Activated T-helper 1 cell treated with Interleukin-2 at 50 U/mL for 16 hours (primary cell): ENCODE results near the gene CELF4.
"Not testable (repeated sequence)": the region's sequence is repeated elsewhere in the genome, so short reads cannot be mapped to it uniquely, and the experiment has no call there.

Experiments
- DNase-seq: peaks from one replicate; pipeline ENCODE4 v3.0.0-alpha.2; 2020; ENCODE audit warnings: low read depth

The CELF4 gene

DNA sequence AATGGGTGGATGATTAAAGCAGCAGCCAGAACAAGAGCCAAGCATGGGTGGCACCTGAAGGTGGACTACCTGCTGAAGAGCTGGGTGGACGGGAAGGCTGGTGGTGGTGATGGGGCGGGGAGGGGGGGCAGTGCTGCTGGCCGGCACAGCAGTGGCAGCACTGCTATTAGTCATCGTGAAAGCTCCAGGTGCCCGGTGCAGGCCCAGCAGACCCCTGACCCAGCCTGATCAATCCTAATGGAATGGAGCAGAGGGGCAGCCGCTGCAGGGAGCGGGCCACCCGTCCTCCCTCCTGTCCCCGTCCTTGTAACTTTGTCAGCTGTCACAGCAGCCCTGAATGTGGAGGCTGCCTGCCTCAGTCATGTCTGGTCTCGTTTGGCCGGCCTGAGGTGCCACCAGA, 174.9 kb downstream of the CELF4 start:
- DNase-seq, result no peak

DNA sequence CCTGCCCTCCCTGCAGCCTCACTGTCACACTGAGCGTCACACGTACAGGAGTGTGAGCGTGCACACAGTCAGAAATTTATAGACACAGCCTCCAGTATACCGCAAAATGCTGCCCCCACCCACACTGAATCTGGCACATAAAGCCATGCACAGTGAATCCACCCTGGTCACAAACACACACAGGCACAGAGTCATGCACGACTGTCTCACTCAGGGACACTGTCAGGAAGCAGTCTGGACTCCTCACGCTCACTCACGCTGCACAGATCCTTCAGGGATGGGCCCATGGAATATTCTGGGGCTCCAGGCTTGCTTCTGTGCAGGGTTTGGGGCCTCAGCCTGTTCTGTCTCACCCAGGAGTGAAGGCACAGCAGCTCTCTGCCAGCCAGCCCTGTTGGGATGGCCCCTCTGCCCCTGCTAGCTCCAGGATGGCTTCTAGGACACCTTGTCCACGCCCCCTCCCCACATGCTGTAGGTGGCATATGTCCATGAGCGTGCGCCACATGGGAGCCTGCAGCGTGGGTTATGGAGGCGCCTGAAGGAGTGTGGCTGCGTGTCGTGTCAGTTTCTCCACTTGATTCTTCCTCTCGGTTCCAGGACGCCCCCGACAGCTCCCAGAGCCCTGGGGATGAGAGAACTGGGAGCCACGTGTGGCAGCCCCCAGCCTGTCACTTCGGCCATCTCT, 175.8 kb downstream of the CELF4 start:
- no peak for DNase-seq

DNA sequence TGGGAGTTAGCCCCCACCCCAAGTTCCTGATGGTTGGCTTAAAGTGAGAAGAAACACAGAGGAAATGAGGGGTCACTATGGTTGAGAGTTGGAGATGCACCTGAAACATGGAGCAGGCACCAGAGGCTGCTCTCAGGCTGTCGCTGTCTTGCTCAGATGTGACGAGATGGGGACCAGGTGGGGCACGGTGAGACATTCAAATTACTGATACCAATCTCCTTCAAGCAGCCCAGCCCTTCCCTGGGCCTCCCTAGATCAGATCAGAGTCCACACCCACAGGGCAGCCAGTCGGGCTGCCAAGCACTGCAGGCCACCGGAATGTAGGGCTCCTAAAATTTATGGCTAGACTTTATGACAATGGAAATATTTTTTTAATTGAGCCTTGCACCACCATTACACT, 176.6 kb downstream of the CELF4 start:
- DNase-seq, result no peak

DNA sequence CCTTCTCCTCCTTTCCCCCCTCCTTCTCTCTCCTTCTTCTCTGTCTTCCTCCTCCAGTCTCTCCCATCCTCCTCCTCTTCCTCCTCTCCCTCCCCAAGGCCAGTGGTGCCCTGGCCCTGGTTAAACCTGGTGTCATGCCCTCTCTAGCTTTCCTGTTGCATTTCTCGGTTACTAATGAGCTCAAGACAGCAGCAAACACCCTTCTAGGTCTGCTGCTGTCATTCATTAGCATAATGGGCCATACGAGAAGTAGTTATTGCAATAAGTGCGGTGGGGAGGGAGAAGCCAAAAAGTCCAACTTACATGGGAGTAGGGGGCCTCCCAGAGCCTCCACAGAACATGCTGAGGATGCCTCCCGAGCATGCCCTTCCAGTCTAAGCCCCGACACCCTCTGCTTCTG, 177.2 kb downstream of the CELF4 start:
- no peak for DNase-seq

DNA sequence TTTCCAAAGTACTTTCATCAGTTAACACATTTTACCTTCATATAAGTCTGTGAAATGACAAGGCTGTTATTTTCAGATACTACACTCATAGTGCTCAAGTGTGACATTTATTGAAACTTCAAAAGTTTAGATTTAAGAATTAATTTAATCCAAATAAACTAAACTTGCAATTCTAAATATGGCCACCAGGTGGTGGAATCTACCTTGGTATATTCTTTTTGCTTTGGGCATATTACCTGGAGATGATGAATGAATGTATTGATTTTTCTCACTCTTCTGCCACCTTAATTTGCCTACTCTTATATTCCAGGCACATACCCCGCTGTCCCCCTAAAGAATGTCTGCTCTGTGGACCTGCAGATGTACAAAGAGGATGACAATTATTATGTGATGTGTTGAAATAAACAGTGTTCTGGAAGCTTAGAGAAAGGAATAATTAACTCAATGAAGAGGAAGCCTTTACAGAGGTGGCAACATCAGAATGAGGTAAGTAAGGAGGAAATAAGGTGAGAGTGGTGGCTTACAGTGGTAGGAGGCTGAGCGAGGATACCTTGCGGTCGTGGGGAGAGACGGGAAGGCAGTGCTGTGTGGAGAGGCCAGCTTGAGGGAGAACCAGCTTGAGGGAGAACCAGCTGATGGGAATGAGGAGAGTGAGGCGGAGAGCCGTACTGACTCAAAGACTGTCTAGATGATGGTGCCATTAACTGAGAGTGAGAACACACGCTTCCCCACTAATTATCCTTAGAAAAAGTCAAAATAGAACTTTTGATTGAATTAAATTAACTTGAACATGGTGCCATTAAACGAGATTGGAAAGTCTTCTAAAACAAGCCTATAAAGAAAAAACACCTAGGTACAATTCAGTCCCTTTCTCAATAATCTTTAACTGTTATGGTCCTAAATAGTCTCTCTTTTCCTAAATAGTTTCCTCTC, 179.5 kb downstream of the CELF4 start:
- no peak for DNase-seq

DNA sequence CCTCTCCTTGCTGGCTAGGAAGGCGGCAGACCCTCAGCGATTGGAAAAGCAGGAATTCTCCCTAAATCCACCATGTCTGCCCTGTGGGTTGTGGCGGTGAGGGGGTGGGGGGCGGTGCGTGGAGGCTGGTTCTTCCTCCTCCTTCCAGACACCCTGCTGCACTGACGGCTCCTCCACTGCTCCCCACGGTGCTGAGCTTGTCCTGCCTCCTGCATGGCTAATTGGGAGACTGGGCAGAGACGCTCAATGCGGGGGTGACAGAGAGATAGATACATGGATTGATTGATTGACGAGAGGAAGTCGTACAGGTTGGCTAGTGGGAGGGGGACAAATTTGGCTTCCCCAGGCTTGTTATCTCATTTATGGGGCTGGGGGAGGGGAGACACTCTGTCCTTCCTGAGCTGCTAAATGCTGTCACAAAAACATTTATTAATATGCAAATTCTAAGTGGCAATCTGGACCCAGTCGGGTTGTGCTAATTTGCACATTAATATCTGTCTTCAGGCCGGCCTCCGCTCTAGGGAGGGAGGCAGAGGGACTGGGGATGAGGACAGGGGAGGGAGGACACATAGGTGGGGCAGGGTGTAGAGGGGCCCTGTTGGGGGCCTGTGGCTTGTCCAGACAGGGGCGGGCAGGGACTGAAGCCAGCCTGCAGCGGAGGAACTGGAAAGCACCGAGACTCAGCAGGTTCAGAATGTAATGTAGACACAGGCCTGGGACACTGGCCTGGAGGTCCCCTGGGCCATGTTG, 181.6 kb downstream of the CELF4 start:
- DNase-seq, result no peak

DNA sequence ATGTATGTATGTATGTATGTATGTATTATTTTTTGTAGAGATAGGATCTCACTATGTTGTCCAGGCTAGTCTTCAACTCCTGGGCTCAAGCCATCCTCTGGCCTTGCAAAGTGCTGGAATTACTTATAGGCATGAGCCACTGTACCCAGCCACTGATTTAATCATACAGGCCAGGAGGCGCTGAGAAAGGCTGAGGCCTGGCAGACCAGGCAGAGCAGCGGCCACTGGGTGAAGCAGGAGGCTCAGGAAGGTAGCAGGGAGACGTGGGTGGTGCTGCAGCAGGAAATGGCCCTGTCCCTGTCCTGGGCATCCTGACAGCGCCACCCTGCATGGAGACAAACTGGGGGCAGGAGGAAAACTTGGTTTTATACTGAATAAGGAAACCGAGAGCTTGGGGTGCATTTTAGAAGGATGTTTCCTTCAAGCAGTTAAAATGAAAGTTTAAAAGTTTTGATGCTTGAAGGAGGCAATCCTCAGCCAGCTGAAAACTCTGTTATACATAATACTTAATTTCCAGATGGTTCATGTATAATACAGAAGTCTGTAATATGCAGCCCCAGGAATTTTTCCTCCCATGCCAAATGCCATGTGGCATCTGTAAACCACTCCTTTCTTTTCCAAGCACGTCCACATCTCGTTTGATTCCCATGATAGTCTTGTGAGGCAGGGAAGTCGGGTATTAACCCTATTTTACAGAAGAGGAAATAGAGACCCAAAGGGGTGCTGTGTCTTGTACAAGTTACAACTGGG, 182.4 kb downstream of the CELF4 start:
- no peak for DNase-seq

DNA sequence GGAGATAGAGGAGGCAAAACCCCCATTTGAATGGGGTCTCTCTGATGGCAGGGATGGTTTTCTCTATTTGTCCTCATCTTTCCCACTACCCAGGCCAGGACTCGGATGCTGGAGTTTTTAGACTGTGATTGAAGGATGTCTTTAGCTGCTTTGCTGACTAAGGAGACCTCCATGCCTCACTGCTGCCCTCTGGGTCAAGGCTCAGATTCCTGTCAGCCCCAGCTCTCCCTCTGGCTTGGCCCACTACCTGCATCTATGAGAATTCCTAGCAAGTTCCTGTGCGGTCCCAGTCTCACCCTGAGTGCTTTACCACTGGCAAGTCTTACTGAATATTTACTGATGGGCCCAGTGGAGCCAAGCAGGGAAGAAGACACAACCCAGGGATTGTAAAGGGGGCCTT, 184.0 kb downstream of the CELF4 start:
- DNase-seq, result no peak

DNA sequence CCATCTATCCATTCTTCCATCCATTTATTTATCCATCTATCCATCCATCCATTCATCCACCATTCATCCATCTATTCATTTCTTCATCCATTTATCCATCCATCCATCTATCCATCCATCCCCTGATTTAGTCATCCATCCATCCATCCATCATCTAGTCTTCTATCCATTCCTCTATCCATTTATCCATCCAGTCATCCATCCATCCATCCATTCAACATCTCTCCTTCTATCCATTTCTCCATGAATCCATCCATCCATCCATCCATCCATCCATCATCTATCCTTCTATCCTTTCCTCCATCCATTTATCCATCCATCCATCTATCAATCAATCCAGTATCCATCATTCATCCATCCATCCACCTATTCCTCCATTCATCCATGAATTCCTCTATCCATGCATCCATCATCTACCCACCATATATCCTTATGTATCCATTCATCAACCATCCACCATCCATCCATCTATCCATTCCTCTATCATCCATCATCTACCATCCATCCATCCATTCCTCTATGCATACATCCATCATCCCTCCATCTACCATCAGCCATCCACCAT, 185.0 kb downstream of the CELF4 start:
- DNase-seq, result no peak

DNA sequence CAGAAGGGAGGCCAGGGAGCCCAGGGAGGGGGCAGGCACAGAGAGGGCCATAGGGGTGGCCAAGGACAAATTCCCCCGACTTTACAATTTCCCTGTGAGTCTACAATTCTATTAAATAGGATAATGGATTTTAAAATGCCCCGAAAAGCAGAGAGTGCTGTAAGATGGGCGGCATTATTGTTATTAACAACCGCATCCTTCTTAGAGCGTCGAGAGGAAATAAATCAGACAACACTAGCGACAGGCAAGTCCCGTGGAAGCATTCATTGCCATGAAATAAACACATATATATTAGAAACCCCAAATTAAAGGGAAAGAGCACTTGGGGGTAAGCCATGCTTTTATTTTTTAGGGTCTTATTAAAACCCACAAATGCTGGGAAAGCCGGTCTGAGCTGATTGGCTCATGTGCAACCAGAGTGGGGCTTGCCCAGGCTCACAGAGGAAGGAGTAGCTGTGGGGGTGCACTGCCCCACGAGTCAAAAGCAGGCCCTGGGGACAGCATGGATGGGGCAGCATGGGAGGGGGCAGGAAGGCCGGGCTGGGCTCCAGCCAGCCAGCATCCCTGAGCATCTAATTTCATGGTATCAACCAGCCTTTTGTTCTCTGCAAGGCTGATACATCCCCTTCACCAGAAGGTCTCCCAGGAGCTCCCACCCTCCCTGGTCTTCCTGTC, 187.1 kb downstream of the CELF4 start:
- DNase-seq, result no peak

DNA sequence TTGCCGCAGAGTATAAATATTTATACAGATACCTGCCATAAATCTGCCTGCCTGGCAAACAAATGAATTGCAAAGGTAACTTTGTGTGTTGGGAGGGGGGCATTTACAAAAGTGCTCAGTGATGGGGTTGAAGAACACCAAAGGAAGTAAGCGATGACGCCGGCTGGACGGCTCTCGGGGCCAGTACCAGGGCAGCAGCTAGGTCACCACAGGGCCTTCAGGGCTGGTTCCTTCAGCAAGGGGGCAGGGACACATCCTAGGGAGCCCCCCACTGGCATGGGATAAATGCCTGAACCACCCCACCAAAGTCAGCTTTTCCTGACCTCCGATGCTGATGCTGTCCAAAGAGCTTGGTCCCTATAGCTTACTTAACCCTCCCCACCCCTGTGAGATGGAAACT, 190.4 kb downstream of the CELF4 start:
- no peak for DNase-seq

DNA sequence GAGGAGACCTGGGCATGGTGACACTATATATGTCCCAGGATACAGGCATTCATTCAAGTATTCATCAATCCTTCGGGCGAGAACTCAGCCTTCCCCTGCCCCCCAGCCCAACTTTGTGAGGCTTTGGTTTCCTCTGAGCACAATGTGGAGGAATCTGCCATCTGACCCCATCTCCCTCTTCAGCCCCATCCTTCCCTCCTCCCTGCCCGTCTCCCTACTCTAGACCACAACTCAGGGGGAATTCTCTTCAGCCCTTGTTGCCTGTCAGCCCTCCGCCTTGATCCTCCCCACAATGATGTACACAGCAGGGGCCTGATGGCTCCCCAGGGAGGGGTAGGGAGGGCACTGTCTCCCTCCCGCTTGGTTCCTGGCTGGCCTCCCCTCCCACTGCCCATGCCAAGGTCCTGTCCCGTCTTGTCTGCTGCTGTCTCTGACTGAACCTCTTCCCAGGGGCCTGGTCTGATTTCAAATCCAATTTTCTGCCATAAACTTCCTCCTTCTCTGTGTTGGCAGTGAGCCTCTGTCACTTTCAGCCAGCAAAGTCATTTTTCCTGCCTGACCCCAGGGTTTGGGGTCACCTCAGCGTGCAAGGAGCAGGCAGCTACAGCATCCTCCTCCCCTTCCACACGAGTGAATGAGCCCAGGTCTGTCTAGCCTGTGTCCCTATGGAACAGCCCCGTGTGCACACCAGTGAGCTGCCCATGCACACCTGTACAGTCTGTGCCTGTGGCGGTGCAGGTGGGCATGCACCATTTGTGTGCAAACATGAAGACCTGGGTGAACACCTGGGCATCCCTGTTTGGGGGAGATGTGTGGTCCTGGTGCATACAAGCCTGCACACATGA, 197.3 kb downstream of the CELF4 start:
- DNase-seq, result no peak

DNA sequence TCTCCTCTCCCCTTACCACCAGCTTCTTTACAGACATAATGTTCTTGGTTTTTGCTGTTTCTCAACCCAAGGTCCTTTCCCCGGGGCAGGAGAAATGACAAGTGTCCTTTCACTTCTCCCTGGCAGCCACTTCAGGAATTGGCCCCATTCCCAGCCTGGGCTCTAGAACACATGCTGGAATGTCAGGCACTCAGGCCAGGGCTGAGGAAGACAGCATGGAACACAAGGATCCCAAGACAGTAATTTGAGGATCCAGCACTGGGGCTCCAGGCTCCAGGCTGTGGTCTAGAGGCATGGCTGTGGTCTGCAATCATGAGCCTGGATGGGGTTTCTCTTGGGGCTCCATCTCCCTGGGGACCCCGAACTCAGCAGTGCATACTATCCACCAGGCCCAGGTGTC, 201.4 kb downstream of the CELF4 start:
- no peak for DNase-seq

DNA sequence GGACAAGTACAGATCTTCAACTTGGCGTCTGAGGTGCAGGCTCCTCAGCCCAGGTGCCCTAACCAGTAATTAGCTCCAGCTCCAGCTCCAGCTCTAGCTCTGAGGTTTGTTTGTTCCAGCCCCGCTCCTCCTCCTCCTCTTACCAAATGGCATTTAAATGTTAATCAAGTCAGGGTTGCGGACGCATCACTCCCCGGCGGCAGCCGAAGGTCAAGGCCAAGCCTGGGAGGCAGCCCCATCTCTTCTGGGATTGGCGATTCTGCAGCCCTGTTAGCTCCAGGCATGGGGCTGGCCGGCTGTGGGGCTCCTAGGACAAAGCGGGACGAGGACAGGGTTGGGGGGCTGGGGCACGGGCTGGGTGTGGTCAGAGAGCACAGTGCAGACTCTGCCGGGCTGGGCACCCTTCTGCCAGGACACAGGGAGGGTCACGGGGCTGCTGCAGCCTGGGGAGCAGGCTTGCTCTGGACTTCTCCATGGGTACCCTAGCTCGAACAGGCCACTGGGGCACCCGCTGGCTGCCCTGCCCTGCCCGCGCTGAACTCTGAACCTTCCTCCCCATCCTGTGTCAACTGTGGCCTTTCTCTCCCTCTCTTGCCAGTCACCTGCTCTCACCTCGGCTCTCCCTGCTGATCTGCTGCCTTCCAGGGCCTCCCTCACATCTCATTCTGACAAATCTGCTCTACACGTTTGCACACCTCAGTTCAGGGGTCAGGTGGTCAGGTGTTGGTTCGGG, 203.3 kb downstream of the CELF4 start:
- DNase-seq, result no peak

DNA sequence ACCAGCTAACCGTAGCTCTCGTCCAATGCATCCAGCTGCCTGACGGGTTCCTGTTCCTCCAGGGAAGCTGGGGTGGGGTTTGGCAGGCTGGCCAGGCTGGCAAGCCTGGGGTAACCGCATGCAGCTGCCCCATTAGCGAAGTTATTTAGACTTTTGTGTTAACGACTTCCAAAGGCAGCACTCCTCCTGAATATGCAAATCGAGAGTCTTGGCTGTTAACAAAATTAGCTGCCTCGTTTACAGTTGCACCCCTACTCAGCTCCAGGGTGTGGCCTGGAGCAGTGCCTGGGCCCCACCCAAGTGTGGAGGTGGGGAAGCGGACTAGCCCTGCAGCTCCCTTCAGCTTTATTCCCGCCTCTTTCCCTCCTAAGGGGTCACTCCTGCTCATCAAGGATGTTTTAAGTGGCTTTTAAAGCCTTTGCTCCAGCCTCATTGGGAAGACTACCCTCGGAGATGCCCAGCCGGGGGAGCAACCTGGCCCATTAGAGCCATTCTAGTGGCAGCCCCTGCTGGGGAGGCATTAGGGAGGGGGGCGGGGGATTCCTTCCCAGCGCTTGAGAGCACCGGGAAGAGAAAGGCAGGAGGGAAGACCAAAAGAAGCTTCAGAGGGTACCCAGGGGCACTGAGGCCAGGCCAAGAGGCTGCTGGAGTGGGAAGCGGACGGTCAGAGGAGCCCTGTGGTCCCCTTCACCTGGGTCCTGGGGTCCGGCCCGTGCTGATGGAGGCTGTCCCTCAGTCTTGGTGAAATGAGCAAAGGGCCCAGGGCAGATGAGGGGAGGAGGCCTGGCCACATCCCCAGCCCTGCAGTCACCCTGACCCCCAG, 204.1 kb downstream of the CELF4 start:
- DNase-seq, result no peak

DNA sequence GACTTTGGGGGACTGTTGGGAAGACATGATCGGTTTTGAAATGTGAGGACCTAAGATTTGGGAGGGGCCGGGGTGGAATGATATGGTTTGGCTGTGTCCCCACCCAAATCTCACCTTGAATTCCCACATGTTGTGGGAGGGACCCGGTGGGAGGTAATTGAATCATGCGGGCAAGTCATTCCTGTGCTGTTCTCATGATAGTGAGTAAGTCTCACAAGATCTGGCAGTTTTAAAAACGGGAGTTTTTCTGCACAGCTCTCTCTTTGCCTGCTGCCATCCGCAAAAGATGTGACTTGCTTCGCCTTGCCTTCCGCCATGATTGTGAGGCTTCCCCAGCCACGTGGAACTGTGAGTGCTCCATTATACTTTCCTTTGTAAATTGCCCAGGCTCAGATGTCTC, 207.5 kb downstream of the CELF4 start:
- DNase-seq, result not testable (repeated sequence)

DNA sequence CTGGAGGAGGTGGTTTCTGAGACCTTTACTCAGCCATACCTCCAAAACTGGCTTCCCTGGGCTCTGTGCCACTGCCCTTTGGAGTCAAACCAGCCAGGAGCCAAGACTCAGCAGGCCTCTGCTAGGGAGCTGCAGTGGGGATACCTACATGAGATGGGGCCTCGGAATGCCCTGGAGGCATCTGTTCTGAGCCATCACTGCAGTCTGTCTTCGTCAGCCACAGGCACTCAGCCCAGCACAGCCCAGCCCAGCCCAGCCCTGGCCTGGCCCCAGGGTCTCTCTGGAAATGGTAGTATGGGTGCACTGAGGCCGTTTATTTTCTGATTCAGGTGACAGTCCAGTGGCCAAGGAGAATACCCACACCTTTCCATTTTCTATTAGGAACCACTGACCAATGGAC, 209.8 kb downstream of the CELF4 start:
- no peak for DNase-seq

DNA sequence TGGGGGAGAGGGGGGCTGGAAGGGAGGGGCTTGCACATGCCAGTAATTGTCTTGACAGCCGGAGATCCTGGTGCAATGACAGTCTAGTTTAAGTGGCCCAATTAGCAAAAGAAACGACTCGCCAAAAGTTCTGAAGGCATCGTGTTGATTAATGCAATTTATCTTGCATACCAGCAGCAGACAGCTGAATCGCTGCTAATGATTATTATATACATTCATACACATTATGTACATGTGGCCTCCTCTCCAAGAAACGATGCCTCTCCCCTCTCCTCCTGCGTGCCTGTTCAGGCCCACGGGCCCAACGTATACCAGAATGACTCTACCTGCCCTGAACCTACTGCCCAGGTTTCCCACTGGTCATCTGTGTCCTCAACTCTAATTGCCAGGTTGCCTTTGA, 214.5 kb downstream of the CELF4 start:
- no peak for DNase-seq

DNA sequence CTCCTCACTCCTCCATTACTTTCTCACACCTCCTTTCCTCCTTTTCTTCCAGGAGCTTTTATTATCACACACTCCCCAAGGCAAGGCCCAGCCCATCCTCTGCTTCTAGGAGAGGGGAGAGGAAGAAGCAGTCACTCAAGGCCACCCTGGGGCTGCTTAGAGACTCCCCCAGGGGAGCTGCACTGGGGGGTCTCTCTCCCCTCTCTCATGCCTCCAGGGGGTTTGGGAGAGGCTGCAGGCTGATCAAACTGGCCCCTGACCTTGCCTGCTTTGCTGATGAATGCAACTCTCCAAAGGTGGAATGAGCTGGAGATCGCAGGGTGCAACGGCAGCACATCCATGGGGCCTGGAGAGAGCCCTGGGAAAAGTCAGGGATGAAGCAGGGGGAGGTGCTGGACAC, 216.9 kb downstream of the CELF4 start:
- DNase-seq, result no peak
